HG02798 (cell line): ENCODE measurements around the gene ATF6B.
A peak's percentile ranks its signal among the peaks of the same experiment; 100 is the strongest.
"Not testable (repeated sequence)": the region's sequence is repeated elsewhere in the genome, so short reads cannot be mapped to it uniquely, and the experiment has no call there.

ENCODE experiments used
- ATAC-seq: cut with Tn5 transposase; IDR thresholded peaks from one replicate; pipeline ENCODE4 v1.9.1; 2021; ENCODE audit warnings: mild to moderate bottlenecking; ENCODE audit not compliant: unreplicated experiment, poor library complexity

ATF6B gene

GRCh38 chr6:32109114-32109764 lies 18.8 kb downstream of the ATF6B start, which contains the start of gene TNXB:
Gene TNXB, minus strand, starts transcription at chr6:32109338. Its CDS starts 11,140 bp downstream, at chr6:32098198.
- ATAC-seq: no peak

- no peak for ATAC-seq
Measured at GRCh38 chr6:32108727-32109113, 19.3 kb downstream of the ATF6B start.

GRCh38 chr6:32108094-32108627 lies 19.9 kb downstream of the ATF6B start:
- no peak for ATAC-seq

GRCh38 chr6:32107406-32107805 lies 20.6 kb downstream of the ATF6B start:
- ATAC-seq: no peak

GRCh38 chr6:32105433-32105832 lies 22.6 kb downstream of the ATF6B start:
- no peak for ATAC-seq

GRCh38 chr6:32102255-32102654 lies 25.8 kb downstream of the ATF6B start:
- ATAC-seq: no peak

- ATAC-seq: not testable (repeated sequence)
Measured at GRCh38 chr6:32100251-32100650, 27.8 kb downstream of the ATF6B start.

GRCh38 chr6:32097364-32097763 lies 30.7 kb downstream of the ATF6B start:
- ATAC-seq: no peak

GRCh38 chr6:32096394-32097258 lies 31.4 kb downstream of the ATF6B start:
- ATAC-seq: no peak

- ATAC-seq: no peak
Measured at GRCh38 chr6:32096087-32096393, 32.0 kb downstream of the ATF6B start.

GRCh38 chr6:32095338-32096086 lies 32.5 kb downstream of the ATF6B start:
- ATAC-seq: no peak

GRCh38 chr6:32092760-32093497 lies 35.1 kb downstream of the ATF6B start:
- no peak for ATAC-seq

- ATAC-seq: no peak
Measured at GRCh38 chr6:32089082-32089828, 38.8 kb downstream of the ATF6B start.

GRCh38 chr6:32088487-32089049 lies 39.5 kb downstream of the ATF6B start:
- no peak for ATAC-seq

GRCh38 chr6:32087574-32088486 lies 40.2 kb downstream of the ATF6B start:
- no peak for ATAC-seq

GRCh38 chr6:32086661-32087573 lies 41.1 kb downstream of the ATF6B start:
- ATAC-seq: peak; percentile 58
